IPS DF 6.9 (cell line): ENCODE data around the gene DUSP23.

Source experiments
- DNase-seq: peaks from one replicate; pipeline ENCODE4 v3.0.0-alpha.2; 2013; ENCODE audit warnings: low read depth, low spot score
- H3K27ac ChIP-seq: one replicate; pipeline ENCODE4 v1.5.1; 2013; ENCODE audit warnings: low read length, control low read depth
- H3K27me3 ChIP-seq: 2 replicates; pipeline ENCODE4 v1.6.1; 2013; ENCODE audit warnings: mild to moderate bottlenecking, low read length; ENCODE audit not compliant: control insufficient read depth, insufficient read depth
- H3K36me3 ChIP-seq: 2 replicates; pipeline ENCODE4 v1.6.1; 2013; ENCODE audit warnings: low read length; ENCODE audit not compliant: control insufficient read depth, insufficient read depth
- H3K4me1 ChIP-seq: 2 replicates; pipeline ENCODE4 v1.6.1; 2013; ENCODE audit warnings: low read length; ENCODE audit not compliant: control insufficient read depth, insufficient read depth
- H3K4me3 ChIP-seq: 2 replicates; pipeline ENCODE4 v1.5.1; 2013; ENCODE audit warnings: mild to moderate bottlenecking, low read length
- H3K9me3 ChIP-seq: 2 replicates; pipeline ENCODE4 v1.6.1; 2013; ENCODE audit warnings: low read length, inconsistent platforms; ENCODE audit not compliant: control insufficient read depth, insufficient read depth
- WGBS: extraction: QIAGEN DNeasy Blood & Tissue Kit; methylation state at CpG from one replicate; pipeline ENCODE4 v1.1.7; 2013; ENCODE audit warnings: mixed read lengths, missing lambda C conversion rate; ENCODE audit not compliant: insufficient read length, insufficient coverage; 5-methylcytosine and 5-hydroxymethylcytosine counted together

Gene DUSP23

DNA sequence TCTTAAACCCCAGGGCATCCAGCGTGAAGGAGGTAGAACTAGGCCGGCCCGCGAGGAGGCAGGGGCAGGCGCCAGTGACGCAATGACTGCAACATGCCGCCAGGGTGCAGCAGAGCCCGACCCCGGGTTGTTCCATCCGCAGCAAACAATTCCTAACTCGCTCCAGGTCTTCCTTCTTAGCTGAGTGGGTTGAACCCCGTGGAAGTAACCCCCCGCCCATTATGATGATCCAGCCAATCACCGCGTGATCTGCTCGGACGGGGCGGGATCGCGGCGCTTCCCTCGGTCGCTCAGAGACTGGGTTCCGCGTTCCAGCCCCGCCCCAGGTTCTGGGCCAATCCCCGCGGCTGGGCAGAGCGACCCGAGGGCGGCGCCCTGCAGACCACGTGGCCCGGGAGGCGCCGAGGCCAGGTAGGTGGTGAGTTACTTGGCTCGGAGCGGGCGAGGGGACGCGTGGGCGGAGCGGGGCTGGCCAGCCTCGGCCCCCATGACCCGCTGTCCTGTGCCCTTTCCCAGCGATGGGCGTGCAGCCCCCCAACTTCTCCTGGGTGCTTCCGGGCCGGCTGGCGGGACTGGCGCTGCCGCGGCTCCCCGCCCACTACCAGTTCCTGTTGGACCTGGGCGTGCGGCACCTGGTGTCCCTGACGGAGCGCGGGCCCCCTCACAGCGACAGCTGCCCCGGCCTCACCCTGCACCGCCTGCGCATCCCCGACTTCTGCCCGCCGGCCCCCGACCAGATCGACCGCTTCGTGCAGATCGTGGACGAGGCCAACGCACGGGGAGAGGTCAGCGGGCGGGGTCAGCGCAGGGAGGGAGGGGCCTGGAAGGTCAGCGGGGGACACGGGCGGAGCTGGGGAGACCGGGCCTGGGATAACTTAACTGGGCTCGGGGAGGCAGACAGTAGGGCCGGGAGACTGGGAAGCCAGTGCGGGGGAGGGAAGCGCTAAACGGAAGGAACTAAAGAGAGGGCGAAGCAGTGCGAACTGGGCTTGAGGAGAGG lies at the start of gene DUSP23:
Gene DUSP23 (plus strand): TSS at position 380 of the 1,000 bp plus-strand sequence. CDS start 139 bp downstream, at position 519.
- Histone ChIP-seq H3K36me3 (no peaks in the 10 kb centered on the region), H3K27ac (no peak within 1 kb of the TSS), H3K27me3 (no peaks in the 10 kb centered on the region), H3K9me3 (no peaks in the 10 kb centered on the region), H3K4me3 (peak within 1 kb of the TSS; percentile 54; the same call in 1 of the 2 replicates), H3K4me1 (peaks cover 5% of the 10 kb centered on the region)
- WGBS: no CpG with 5 or more reads among the region's 88 CpGs
- DNase-seq: peak; percentile 90

DNA sequence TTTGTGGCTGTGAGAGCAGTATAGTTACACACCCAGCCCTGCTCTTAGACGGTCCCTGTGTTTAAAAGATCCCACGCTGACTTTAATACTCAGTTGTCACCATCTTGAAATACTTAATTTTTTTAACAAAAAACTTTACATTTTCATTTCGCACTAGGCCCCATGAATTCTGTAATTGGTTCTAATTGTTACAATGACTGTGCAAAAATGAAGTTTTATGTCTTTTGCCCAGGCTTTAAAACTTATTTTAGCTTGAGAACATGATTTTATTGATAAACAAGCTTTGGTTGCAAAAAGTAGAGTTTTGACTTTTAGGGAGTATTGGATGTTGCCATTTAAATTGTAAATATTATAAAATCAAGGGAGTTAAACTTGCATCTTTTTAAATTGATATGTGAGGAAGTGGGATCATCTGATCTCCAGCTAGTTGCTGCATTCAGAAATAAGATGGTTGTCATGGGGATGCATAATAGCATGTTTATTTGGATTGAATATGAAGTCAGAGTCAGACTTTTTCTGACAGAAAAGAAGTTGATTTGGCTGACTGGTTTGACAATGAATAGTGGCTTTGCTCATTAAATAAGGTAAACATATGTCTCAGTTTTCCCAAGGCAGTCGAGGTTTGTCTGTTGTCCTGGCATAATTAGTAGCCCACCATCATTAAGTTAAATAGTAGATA lies 43.4 kb upstream of the DUSP23 start:
- DNase-seq: no peak
- WGBS: 100% methylated on average over 2 of the region's 4 CpGs
- H3K4me3 ChIP-seq: no peak overlapping the region

DNA sequence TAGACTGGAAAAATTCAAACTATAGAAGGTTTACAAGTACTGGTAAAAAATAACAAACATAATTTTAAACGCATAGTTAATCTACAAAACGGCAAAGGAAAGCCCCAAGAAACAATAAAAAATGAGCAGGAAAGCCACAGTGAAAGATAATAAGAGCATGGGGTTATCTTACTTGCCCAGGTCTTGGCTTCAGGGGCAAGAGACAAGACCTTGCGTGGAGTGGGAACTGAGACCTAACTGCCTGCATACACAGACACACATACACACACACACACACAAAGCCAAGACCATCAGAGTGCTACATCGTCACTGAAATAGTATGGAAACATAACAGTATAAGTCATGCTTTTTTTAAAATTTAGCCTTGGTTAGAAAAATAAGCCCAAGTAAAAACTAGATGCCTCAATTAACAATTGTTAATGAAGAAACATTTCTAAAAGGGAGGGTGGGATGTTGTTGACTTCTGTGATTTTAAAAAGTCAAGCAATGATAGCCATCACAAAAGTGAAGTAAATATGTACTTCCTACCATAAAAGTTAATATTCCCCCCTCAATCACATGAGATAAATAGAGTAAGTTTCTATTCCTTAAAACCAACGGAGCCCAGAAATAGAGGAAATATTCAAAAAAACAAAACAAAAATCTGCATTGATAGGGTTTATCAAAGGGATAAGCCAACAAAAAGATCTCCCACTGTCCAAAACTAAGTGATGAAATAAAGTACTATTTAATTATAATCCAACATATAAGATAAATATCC lies 36.9 kb upstream of the DUSP23 start:
- Histone ChIP-seq H3K27ac (no peak overlapping the region), H3K36me3 (no peaks in the 10 kb centered on the region), H3K4me1 (no peaks in the 10 kb centered on the region), H3K4me3 (no peak overlapping the region), H3K27me3 (no peaks in the 10 kb centered on the region), H3K9me3 (no peaks in the 10 kb centered on the region)
- no peak for DNase-seq
- WGBS: no CpG with 5 or more reads among the region's 5 CpGs

More for the DNA sequence above, 43.4 kb upstream of the DUSP23 start:
- H3K27me3 ChIP-seq: no peaks in the 10 kb centered on the region
- H3K27ac ChIP-seq: no peak overlapping the region
- H3K36me3 ChIP-seq: no peaks in the 10 kb centered on the region
- H3K9me3 ChIP-seq: no peaks in the 10 kb centered on the region
- no peaks in the 10 kb centered on the region for H3K4me1 ChIP-seq

- no peaks in the 10 kb centered on the region for H3K27me3 ChIP-seq
- H3K36me3 ChIP-seq: no peaks in the 10 kb centered on the region
- no CpG with 5 or more reads among the region's 3 CpGs for WGBS
- no peak overlapping the region for H3K27ac ChIP-seq
- H3K4me1 ChIP-seq: no peaks in the 10 kb centered on the region
- H3K9me3 ChIP-seq: no peaks in the 10 kb centered on the region
- H3K4me3 ChIP-seq: no peak overlapping the region
- DNase-seq: no peak
Measured at GRCh38 chr1:159746666-159747065, 34.1 kb upstream of the DUSP23 start.

- H3K27me3 ChIP-seq: no peaks in the 10 kb centered on the region
- H3K4me1 ChIP-seq: no peaks in the 10 kb centered on the region
- H3K36me3 ChIP-seq: no peaks in the 10 kb centered on the region
- DNase-seq: no peak
- H3K9me3 ChIP-seq: no peaks in the 10 kb centered on the region
- H3K27ac ChIP-seq: no peak overlapping the region
- H3K4me3 ChIP-seq: no peak overlapping the region
- WGBS: no CpG with 5 or more reads among the region's 1 CpG
Measured at GRCh38 chr1:159748370-159748769, 32.4 kb upstream of the DUSP23 start.

GRCh38 chr1:159749630-159750029 lies 31.1 kb upstream of the DUSP23 start:
- no peak for DNase-seq
- no peak overlapping the region for H3K4me3 ChIP-seq
- no peaks in the 10 kb centered on the region for H3K27me3 ChIP-seq
- no CpG with 5 or more reads among the region's 2 CpGs for WGBS
- H3K9me3 ChIP-seq: no peaks in the 10 kb centered on the region
- H3K36me3 ChIP-seq: no peaks in the 10 kb centered on the region
- no peak overlapping the region for H3K27ac ChIP-seq
- H3K4me1 ChIP-seq: no peaks in the 10 kb centered on the region

DNA sequence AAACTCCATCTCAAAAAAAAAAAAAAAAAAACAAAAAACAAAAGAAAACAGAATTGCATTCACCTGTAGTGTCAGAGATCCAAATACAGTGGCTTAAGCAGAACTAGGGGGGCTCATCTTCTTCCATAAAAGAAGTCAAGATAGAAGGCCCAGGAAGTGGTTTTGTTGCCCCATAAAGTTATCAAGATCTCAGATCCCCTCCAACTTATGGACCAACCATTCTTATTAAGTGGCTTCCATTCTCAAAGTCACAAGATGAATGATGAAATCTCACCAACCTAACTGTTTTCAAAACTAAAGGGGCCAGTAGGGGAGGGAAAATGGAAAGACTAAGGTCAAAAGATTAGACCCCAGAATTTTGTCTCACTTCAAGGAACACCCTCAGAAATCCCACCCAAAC lies 30.1 kb upstream of the DUSP23 start:
- H3K9me3 ChIP-seq: no peaks in the 10 kb centered on the region
- no peak overlapping the region for H3K4me3 ChIP-seq
- no peaks in the 10 kb centered on the region for H3K27me3 ChIP-seq
- H3K36me3 ChIP-seq: no peaks in the 10 kb centered on the region
- no peak overlapping the region for H3K27ac ChIP-seq
- no peaks in the 10 kb centered on the region for H3K4me1 ChIP-seq
- DNase-seq: no peak

GRCh38 chr1:159751031-159751430 lies 29.7 kb upstream of the DUSP23 start:
- no peak for DNase-seq
- H3K27me3 ChIP-seq: no peaks in the 10 kb centered on the region
- no peaks in the 10 kb centered on the region for H3K36me3 ChIP-seq
- no peaks in the 10 kb centered on the region for H3K9me3 ChIP-seq
- no peak overlapping the region for H3K4me3 ChIP-seq
- no peaks in the 10 kb centered on the region for H3K4me1 ChIP-seq
- H3K27ac ChIP-seq: no peak overlapping the region

DNA sequence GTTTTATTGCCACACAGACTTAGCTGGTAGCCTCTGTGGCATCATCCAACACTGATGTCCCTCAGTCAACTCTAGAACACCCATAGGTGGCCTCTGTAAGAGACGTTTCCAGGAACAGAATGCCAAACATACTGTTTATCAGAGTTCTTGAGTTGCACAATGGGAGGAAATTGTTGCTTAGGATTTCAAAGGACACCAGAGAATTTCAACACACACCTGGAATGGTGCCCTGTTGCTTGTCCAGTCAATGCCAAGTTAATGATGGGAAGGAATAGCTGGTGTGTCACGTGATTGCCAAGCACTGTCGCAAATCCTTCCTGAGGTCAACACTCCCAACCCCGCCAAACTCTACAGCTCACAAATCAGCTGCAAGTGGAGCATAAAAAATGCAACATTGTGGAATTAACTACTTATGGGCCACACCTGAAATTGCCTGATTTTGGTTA lies 28.6 kb upstream of the DUSP23 start:
- Histone ChIP-seq H3K4me3 (no peak overlapping the region), H3K4me1 (no peaks in the 10 kb centered on the region), H3K9me3 (no peaks in the 10 kb centered on the region), H3K27ac (no peak overlapping the region), H3K36me3 (no peaks in the 10 kb centered on the region), H3K27me3 (no peaks in the 10 kb centered on the region)
- WGBS: no CpG with 5 or more reads among the region's 4 CpGs
- no peak for DNase-seq

GRCh38 chr1:159753386-159753785 lies 27.4 kb upstream of the DUSP23 start:
- Histone ChIP-seq H3K36me3 (no peaks in the 10 kb centered on the region), H3K4me1 (no peaks in the 10 kb centered on the region), H3K4me3 (no peak overlapping the region), H3K27ac (no peak overlapping the region), H3K9me3 (no peaks in the 10 kb centered on the region), H3K27me3 (no peaks in the 10 kb centered on the region)
- no CpG with 5 or more reads among the region's 4 CpGs for WGBS
- no peak for DNase-seq
